Measurements from ENCODE around the gene SETD2.
A peak's percentile ranks its signal among the peaks of the same experiment; 100 is the strongest.
"Not testable (repeated sequence)": the region's sequence is repeated elsewhere in the genome, so short reads cannot be mapped to it uniquely, and the experiment has no call there.

The SETD2 gene

GRCh38 chr3:47120138-47120537 lies 43.8 kb downstream of the SETD2 start:
- no peak for TF ChIP-seq CTCF (IDR thresholded peaks at IDR 0.05)
- H3K9me3 Mint-ChIP-seq = peaks cover 17% of the 10 kb centered on the region
- no peak for DNase-seq
- H3K27me3 Mint-ChIP-seq (ENCODE audit: low read depth, poor library complexity) = no peaks in the 10 kb centered on the region
- H3K27ac Mint-ChIP-seq = peak overlapping the region; percentile 45
- no peak overlapping the region for H3K4me3 Mint-ChIP-seq
- H3K4me1 Mint-ChIP-seq = no peaks in the 10 kb centered on the region
- H3K36me3 Mint-ChIP-seq (ENCODE audit: low read depth) = peaks cover 73% of the 10 kb centered on the region

GRCh38 chr3:47119387-47119786 lies 44.5 kb downstream of the SETD2 start:
- DNase-seq; H3K4me1 Mint-ChIP-seq; H3K27me3 Mint-ChIP-seq (ENCODE audit: low read depth, poor library complexity); H3K4me3 Mint-ChIP-seq: not testable (repeated sequence)
- Mint-ChIP-seq H3K36me3 (ENCODE audit: low read depth) (peaks cover 74% of the 10 kb centered on the region), H3K9me3 (peaks cover 17% of the 10 kb centered on the region), H3K27ac (peak overlapping the region; percentile 82)

GRCh38 chr3:47117807-47118364 lies 46.0 kb downstream of the SETD2 start:
- peaks cover 74% of the 10 kb centered on the region for H3K36me3 Mint-ChIP-seq (ENCODE audit: low read depth)
- H3K27me3 Mint-ChIP-seq (ENCODE audit: low read depth, poor library complexity) = no peaks in the 10 kb centered on the region
- no peak for DNase-seq

GRCh38 chr3:47115524-47115923 lies 48.4 kb downstream of the SETD2 start:
- H3K27ac Mint-ChIP-seq; H3K4me3 Mint-ChIP-seq; H3K27me3 Mint-ChIP-seq (ENCODE audit: low read depth, poor library complexity); H3K9me3 Mint-ChIP-seq; DNase-seq; H3K4me1 Mint-ChIP-seq: not testable (repeated sequence)
- peaks cover 61% of the 10 kb centered on the region for H3K36me3 Mint-ChIP-seq (ENCODE audit: low read depth)

More at GRCh38 chr3:47117807-47118364, 46.0 kb downstream of the SETD2 start:
- H3K4me3 Mint-ChIP-seq = no peak overlapping the region
- peaks cover 17% of the 10 kb centered on the region for H3K9me3 Mint-ChIP-seq
- no peak overlapping the region for H3K27ac Mint-ChIP-seq
- TF ChIP-seq CTCF (IDR thresholded peaks at IDR 0.05) = no peak
- H3K4me1 Mint-ChIP-seq = no peaks in the 10 kb centered on the region

GRCh38 chr3:47113669-47114365 lies 50.1 kb downstream of the SETD2 start:
- DNase-seq = no peak
- H3K36me3 Mint-ChIP-seq (ENCODE audit: low read depth) = peaks cover 50% of the 10 kb centered on the region
- no peak overlapping the region for H3K27ac Mint-ChIP-seq
- H3K4me1 Mint-ChIP-seq = peaks cover 3% of the 10 kb centered on the region
- H3K4me3 Mint-ChIP-seq = no peak overlapping the region
- TF ChIP-seq CTCF (IDR thresholded peaks at IDR 0.05) = no peak
- no peaks in the 10 kb centered on the region for H3K27me3 Mint-ChIP-seq (ENCODE audit: low read depth, poor library complexity)
- H3K9me3 Mint-ChIP-seq = no peaks in the 10 kb centered on the region

- TF ChIP-seq CTCF (IDR thresholded peaks at IDR 0.05) = no peak
- Mint-ChIP-seq H3K27me3 (ENCODE audit: low read depth, poor library complexity) (no peaks in the 10 kb centered on the region), H3K4me3 (no peak overlapping the region), H3K36me3 (ENCODE audit: low read depth) (peaks cover 56% of the 10 kb centered on the region), H3K4me1 (peaks cover 7% of the 10 kb centered on the region), H3K9me3 (no peaks in the 10 kb centered on the region), H3K27ac (no peak overlapping the region)
- no peak for DNase-seq
Measured at GRCh38 chr3:47112997-47113396, 50.9 kb downstream of the SETD2 start.

GRCh38 chr3:47109393-47109792 lies 54.5 kb downstream of the SETD2 start:
- Mint-ChIP-seq H3K27ac (no peak overlapping the region), H3K36me3 (ENCODE audit: low read depth) (peaks cover 62% of the 10 kb centered on the region), H3K4me1 (peaks cover 7% of the 10 kb centered on the region), H3K27me3 (ENCODE audit: low read depth, poor library complexity) (no peaks in the 10 kb centered on the region), H3K4me3 (no peak overlapping the region), H3K9me3 (no peaks in the 10 kb centered on the region)
- TF ChIP-seq CTCF (IDR thresholded peaks at IDR 0.05) = no peak
- no peak for DNase-seq
